ENCODE results near the gene PLD6.

PLD6 gene

GRCh38 chr17:17252149-17252661 lies 46.1 kb upstream of the PLD6 start:
- Histone ChIP-seq H3K9me2 (replicated peaks; ENCODE audit: control insufficient read depth, low read length) (no peaks in the 10 kb centered on the region), H3F3A (ENCODE audit: control insufficient read depth, insufficient read depth) (peaks cover 1% of the 10 kb centered on the region; the same call in 1 of the 2 replicates), H3K27ac (ENCODE audit: low read depth, low read length) (no peak overlapping the region), H3K79me2 (ENCODE audit: control insufficient read depth, low read length) (no peaks in the 10 kb centered on the region), H3K4me3 (ENCODE audit: low read length) (no peak overlapping the region), H3K27me3 (ENCODE audit: control insufficient read depth, low read length) (no peaks in the 10 kb centered on the region), H3K9me3 (ENCODE audit: control insufficient read depth, insufficient read depth, low read length) (no peaks in the 10 kb centered on the region), H3K36me3 (ENCODE audit: control insufficient read depth, low read length) (peaks cover 81% of the 10 kb centered on the region), H4K20me1 (ENCODE audit: control insufficient read depth, insufficient read depth, low read depth, low read length) (no peaks in the 10 kb centered on the region), H3K4me2 (ENCODE audit: low read length) (no peak overlapping the region), H3K4me1 (ENCODE audit: control insufficient read depth, low read length) (no peaks in the 10 kb centered on the region)
- TF ChIP-seq EZH2phosphoT487 (IDR thresholded peaks at IDR 0.05; ENCODE audit: borderline replicate concordance, low read length) (no peak), CTCF (IDR thresholded peaks at IDR 0.05; ENCODE audit: low read depth, low read length, poor library complexity, severe bottlenecking) (no peak)

- peaks cover 53% of the 10 kb centered on the region for H3K36me3 ChIP-seq (ENCODE audit: control insufficient read depth, low read length)
- TF ChIP-seq EZH2phosphoT487 (IDR thresholded peaks at IDR 0.05; ENCODE audit: borderline replicate concordance, low read length) (no peak), CTCF (IDR thresholded peaks at IDR 0.05; ENCODE audit: low read depth, low read length, poor library complexity, severe bottlenecking) (no peak)
These were observed 40.7 kb upstream of the PLD6 start for GRCh38 chr17:17246879-17247278.

GRCh38 chr17:17243163-17243562 lies 37.0 kb upstream of the PLD6 start:
- no peak for TF ChIP-seq CTCF (IDR thresholded peaks at IDR 0.05; ENCODE audit: low read depth, low read length, poor library complexity, severe bottlenecking)
- no peak for TF ChIP-seq EZH2phosphoT487 (IDR thresholded peaks at IDR 0.05; ENCODE audit: borderline replicate concordance, low read length)

More at GRCh38 chr17:17246879-17247278, 40.7 kb upstream of the PLD6 start:
- H3K27me3 ChIP-seq (ENCODE audit: control insufficient read depth, low read length): no peaks in the 10 kb centered on the region
- H3K9me3 ChIP-seq (ENCODE audit: control insufficient read depth, insufficient read depth, low read length): no peaks in the 10 kb centered on the region
- H3K4me2 ChIP-seq (ENCODE audit: low read length): no peak overlapping the region
- H3F3A ChIP-seq (ENCODE audit: control insufficient read depth, insufficient read depth): peaks cover 22% of the 10 kb centered on the region
- H4K20me1 ChIP-seq (ENCODE audit: control insufficient read depth, insufficient read depth, low read depth, low read length): no peaks in the 10 kb centered on the region
- no peak overlapping the region for H3K4me3 ChIP-seq (ENCODE audit: low read length)
- no peaks in the 10 kb centered on the region for H3K4me1 ChIP-seq (ENCODE audit: control insufficient read depth, low read length)
- no peaks in the 10 kb centered on the region for H3K9me2 ChIP-seq (replicated peaks; ENCODE audit: control insufficient read depth, low read length)
- no peaks in the 10 kb centered on the region for H3K79me2 ChIP-seq (ENCODE audit: control insufficient read depth, low read length)
- no peak overlapping the region for H3K27ac ChIP-seq (ENCODE audit: low read depth, low read length)

More at GRCh38 chr17:17243163-17243562, 37.0 kb upstream of the PLD6 start:
- Histone ChIP-seq H3K36me3 (ENCODE audit: control insufficient read depth, low read length) (peaks cover 27% of the 10 kb centered on the region), H3K4me2 (ENCODE audit: low read length) (no peak overlapping the region), H3K27me3 (ENCODE audit: control insufficient read depth, low read length) (no peaks in the 10 kb centered on the region), H3K4me3 (ENCODE audit: low read length) (no peak overlapping the region), H4K20me1 (ENCODE audit: control insufficient read depth, insufficient read depth, low read depth, low read length) (no peaks in the 10 kb centered on the region), H3K27ac (ENCODE audit: low read depth, low read length) (no peak overlapping the region), H3K9me3 (ENCODE audit: control insufficient read depth, insufficient read depth, low read length) (no peaks in the 10 kb centered on the region), H3F3A (ENCODE audit: control insufficient read depth, insufficient read depth) (peaks cover 35% of the 10 kb centered on the region), H3K9me2 (replicated peaks; ENCODE audit: control insufficient read depth, low read length) (no peaks in the 10 kb centered on the region), H3K79me2 (ENCODE audit: control insufficient read depth, low read length) (no peaks in the 10 kb centered on the region; the same call in 1 of the 2 replicates), H3K4me1 (ENCODE audit: control insufficient read depth, low read length) (peaks cover 5% of the 10 kb centered on the region; the same call in 1 of the 2 replicates)

All from DOHH2 (cell line).